A673 (cell line): ENCODE measurements around the gene TOM1L2.

Source experiments
- CTCF ChIP-seq: fragments of 300-800, 200-600 bp; sonication (generic); conservative IDR thresholded peaks from 2 replicates; pipeline ENCODE4 v1.5.1; 2017; ENCODE audit warnings: low read depth, mild to moderate bottlenecking, antibody characterized with exemption, low read length, moderate library complexity, mixed read lengths
- EZH2 ChIP-seq: fragments of 200-600 bp; sonication (generic); IDR thresholded peaks from 2 replicates; pipeline ENCODE4 v1.6.1; 2017; ENCODE audit warnings: borderline replicate concordance, low read depth, mild to moderate bottlenecking, mixed read lengths, antibody characterized with exemption, low read length; ENCODE audit not compliant: poor library complexity, severe bottlenecking

- TF ChIP-seq CTCF = no peak
- TF ChIP-seq EZH2 = no peak
Measured at GRCh38 chr17:17899486-17899885, 72.7 kb downstream of the TOM1L2 start.
